ENCODE results near the gene ZNF214. TPM values are rescaled to one million over a fixed set of nuclear protein-coding genes. Genes with fewer than 3 reads are reported as not detected.
"Not testable (repeated sequence)": the region's sequence is repeated elsewhere in the genome, so short reads cannot be mapped to it uniquely, and the experiment has no call there.

The ZNF214 gene
- total RNA-seq, 1 donor from 2014 or later = 4.5 TPM

DNA sequence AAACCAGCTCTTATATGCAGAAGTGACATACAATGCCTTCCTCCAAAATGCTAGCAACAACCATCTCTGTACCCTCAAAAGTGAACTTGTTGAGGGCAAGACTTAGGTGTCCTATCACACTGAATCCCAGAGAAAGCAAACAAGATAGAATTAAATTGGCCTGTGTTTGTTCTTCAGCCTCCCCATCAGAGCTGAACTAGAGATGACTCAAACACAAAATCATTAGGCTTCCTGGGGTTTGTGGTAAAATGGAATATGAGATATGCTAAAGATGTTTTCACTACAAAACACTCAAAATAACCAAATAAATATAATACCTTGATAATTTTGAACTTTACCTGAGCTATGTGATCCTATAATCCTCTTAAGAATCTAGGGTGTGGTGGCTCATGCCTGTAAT, 31.6 kb downstream of the ZNF214 start:
- no peak for DNase-seq

DNA sequence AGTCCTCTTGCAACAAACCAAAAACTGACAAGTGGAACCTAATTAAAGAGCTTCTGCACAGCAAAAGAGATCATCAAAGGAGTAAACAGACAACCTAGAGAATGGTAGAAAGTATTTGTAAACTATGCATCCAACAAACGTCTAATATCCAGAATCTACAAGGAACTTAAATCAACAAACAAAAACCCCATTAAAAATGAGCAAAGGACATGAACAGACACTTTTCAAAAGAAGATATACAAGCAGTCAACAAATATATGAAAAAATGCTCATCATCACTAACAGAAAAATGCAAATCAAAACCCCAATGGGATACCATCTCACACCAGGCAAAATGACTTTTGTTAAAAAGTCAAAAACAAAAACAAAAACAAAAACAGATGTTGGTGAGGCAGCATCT, 33.7 kb downstream of the ZNF214 start:
- no peak for DNase-seq

DNA sequence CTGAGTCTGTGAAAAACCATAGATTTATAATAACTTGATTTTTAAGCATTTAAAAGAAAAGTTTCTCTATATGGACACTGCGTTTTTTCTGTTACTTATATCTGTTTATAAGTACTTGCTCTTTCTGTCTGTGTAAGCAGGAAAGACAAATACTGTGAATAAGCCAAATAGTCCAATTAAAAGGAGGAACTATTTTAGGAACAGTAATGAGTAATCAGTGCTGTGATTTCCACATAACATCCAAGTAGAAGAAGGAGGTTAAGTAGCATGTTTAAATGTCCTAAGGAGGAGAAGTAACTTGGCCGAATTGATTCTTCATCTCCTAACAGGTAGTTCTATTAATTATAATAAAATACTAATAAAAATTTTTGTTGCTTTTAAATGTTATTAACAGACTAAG, 40.8 kb downstream of the ZNF214 start:
- no peak for DNase-seq

DNA sequence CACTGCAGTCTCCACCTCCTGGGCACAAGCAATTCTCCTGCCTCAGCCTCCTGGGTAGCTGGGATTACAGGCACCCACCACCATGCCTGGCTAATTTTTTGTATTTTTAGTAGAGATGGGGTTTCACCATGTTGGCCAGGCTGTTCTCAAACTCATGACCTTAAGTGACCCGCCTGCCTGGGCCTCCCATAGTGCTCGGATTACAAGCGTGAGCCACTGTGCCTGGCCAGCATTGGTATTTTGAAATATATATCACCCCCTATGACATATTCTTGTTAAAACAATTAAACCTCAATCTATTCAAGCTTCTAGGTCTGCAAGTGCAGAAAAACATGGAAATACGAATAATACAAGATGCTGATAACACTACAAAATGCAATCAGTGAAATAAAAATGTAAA, 50.3 kb downstream of the ZNF214 start:
- not testable (repeated sequence) for DNase-seq

DNA sequence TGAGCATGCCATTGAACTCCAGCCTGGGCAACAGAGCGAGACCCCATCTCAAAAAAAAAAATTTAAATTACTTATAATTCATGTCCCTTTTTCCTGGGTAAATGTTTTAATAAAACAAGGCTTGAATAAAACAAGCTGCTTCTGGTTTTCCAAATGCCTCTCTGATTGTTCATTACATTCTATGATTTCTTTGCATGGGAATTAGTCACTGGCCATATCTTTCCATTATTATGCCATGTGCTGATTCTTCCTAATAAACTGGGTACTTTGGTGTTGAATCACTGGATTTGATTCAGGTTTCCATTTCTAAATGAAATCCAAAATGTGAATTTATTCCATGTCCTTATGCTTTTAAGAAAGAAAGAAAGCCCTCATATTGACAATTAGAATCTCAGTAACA, 51.3 kb downstream of the ZNF214 start:
- DNase-seq = no peak

DNA sequence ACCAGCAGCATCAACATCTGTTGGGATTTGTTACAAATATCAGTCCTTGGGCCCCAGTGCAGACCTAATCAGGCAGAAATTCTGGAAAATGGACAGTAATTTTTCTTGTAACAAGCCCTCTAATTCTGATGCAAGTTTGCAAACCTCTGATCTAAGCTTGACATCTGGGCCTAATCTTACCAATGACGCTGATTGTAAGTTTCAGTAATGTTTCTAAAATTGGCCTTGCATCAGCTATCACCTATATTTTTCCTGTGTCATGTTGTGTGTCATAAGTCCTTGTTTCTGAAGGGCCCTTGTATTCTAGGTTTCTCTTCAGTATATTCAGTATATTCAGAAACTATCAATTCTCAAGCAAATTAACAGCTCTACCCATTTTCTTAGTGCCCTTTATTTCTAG, 57.5 kb downstream of the ZNF214 start:
- no peak for DNase-seq

DNA sequence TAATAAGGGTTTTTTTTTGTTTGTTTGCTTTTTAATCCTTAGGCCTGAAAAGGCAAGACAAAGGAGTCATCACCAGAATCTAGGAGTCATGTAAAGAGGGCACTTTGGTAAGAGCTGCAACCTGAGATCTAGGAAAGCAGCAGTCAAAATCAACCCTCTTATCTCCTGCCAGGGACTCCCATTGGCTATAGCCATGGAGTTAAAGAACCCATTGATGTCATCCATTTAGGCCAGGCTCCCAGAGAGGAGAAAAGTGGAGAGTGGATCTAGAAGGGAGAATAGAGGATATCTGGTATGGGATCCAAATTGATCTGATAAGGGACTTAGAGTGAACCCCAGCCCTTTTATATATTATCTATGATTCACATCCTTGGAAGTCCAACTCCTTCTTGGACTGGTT, 58.0 kb downstream of the ZNF214 start:
- no peak for DNase-seq

DNA sequence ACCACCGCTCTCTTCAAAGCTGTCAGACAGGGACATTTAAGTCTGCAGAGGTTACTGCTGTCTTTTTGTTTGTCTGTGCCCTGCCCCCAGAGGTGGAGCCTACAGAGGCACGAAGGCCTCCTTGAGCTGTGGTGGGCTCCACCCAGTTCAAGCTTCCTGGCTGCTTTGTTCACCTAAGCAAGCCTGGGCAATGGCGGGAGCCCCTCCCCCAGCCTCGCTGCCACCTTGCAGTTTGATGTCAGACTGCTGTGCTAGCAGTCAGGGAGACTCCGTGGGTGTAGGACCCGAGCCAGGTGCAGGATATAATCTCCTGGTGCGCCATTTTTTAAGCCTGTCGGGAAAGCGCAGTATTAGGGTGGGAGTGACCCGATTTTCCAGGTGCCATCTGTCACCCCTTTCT, 65.9 kb downstream of the ZNF214 start:
- DNase-seq = not testable (repeated sequence)

Other genes starting within 250 kb of the ZNF214 start
- gene OR2AG2, start 248.4 kb downstream of the ZNF214 start, total RNA-seq = 0.10 TPM
- gene OR2AG1, start 237.3 kb downstream of the ZNF214 start, total RNA-seq = not detected
- 0.20 TPM for gene OR6A2, start 220.7 kb downstream of the ZNF214 start, total RNA-seq
- not detected for gene OR10A5, start 174.7 kb downstream of the ZNF214 start, total RNA-seq
- not detected for gene OR10A2, start 157.3 kb downstream of the ZNF214 start, total RNA-seq
- gene OR10A4, start 143.7 kb downstream of the ZNF214 start, total RNA-seq = not detected
- gene OR2D2, start 127.8 kb downstream of the ZNF214 start, total RNA-seq = not detected
- not detected for gene OR2D3, start 99.3 kb downstream of the ZNF214 start, total RNA-seq
- gene ZNF215, start 93.9 kb downstream of the ZNF214 start, total RNA-seq = 1.6 TPM
- gene NLRP14, start 133 bp upstream of the ZNF214 start, total RNA-seq = 0.20 TPM
- gene RBMXL2, start 68.7 kb upstream of the ZNF214 start, total RNA-seq = not detected
- gene SYT9, start 231.6 kb upstream of the ZNF214 start, total RNA-seq = 0.99 TPM

All from skin of body (tissue), 2 donors.